Activated CD4-positive, alpha-beta T cell treated with anti-CD3 and anti-CD28 coated beads, Interleukin-2, amount 10 ng/mL, durations not matched to agents 7 days and 5 days (primary cell): ENCODE measurements around the gene XRCC1. TPM values are rescaled to one million over a fixed set of nuclear protein-coding genes. Genes with fewer than 3 reads are reported as not detected.
A peak's percentile ranks its signal among the peaks of the same experiment; 100 is the strongest.

Source experiments
- CTCF ChIA-PET: fragments of 350-600 bp; sonication (Branson Sonifier 250); formaldehyde crosslinking; loops from one replicate; lab custom pipeline; 2021; ENCODE audit warnings: antibody characterized with exemption; lab: Charles Lee
- POLR2A ChIA-PET: fragments of 350-600 bp; sonication (Branson Sonifier 250); formaldehyde crosslinking; loops from one replicate; lab custom pipeline; 2021; ENCODE audit warnings: antibody characterized with exemption; lab: Charles Lee
- DNase-seq: peaks from one replicate; pipeline ENCODE4 v3.0.0-alpha.2; 2020
- H3K27ac Mint-ChIP-seq: one replicate; pipeline ENCODE4 v1.8.0; 2021; ENCODE audit warnings: mild to moderate bottlenecking, moderate library complexity, mixed read lengths
- H3K27me3 Mint-ChIP-seq: one replicate; pipeline ENCODE4 v1.8.0; 2021; ENCODE audit warnings: mixed read lengths
- H3K36me3 Mint-ChIP-seq: one replicate; pipeline ENCODE4 v1.8.0; 2021; ENCODE audit warnings: low read depth, mixed read lengths
- H3K4me1 Mint-ChIP-seq: one replicate; pipeline ENCODE4 v1.8.0; 2021; ENCODE audit warnings: mixed read lengths
- H3K4me3 Mint-ChIP-seq: one replicate; pipeline ENCODE4 v1.8.0; 2021; ENCODE audit warnings: mild to moderate bottlenecking, moderate library complexity, mixed read lengths
- H3K9me3 Mint-ChIP-seq: one replicate; pipeline ENCODE4 v1.8.0; 2021; ENCODE audit warnings: mixed read lengths
- total RNA-seq, 2 experiments: library from RNA; stranded (reverse); gene quantifications; one replicate each; pipeline ENCODE4 v1.2.3, GENCODE V29; 2021

The XRCC1 gene
- total RNA-seq, 2 experiments from 2014 or later: 41.2 to 42.6 TPM

DNA sequence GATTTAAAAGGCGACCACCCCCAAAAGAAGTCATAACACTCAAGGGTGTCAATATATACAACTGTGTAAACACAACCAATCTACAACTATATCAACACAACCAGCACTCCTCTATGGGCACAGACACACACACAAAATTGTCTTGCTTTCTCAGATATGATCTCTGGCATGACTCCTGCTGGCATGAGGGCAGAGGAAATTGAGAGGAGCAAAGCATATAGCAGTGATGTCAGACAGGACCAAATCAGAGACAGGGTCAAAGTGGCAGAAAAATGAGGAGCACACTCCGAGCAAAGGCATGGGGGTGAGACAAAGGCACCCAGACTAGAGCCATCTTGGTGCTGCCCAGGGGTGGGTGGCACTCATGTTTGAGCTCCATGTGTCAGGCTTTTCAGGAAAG lies 11.0 kb upstream of the XRCC1 start:
- ChIA-PET POLR2A (no interaction called here), CTCF (interaction anchor here (1.2 to 1.6 kb wide), 3 partner anchors 8 to 31 kb away, joined by 4 to 6 read pairs (median 6); no protein-coding TSS in a partner anchor)
- no peak overlapping the region for H3K27ac Mint-ChIP-seq
- no peak for DNase-seq
- H3K27me3 Mint-ChIP-seq: no peaks in the 10 kb centered on the region
- no peaks in the 10 kb centered on the region for H3K9me3 Mint-ChIP-seq
- peaks cover 31% of the 10 kb centered on the region for H3K4me1 Mint-ChIP-seq
- H3K4me3 Mint-ChIP-seq: no peak overlapping the region
- peaks cover 3% of the 10 kb centered on the region for H3K36me3 Mint-ChIP-seq

DNA sequence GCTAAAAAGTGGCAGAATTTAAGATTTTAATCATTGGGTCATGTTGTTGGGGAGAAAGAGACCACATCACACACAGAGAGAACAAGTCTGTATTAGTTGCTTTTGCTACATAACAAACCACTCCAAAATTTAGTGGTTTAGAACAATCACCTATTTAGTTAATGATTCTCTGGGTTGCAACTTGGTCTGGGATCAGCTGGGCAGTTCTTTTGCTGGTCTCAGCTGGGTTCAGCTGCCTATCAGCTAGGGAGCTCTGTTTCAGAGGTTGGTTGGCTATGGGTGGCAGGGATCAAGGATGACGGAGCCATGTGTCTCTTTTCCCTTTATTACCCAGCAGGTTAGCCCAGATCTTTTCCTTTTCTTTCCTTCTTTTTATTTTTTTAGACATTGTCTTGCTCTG lies 9.2 kb upstream of the XRCC1 start:
- Mint-ChIP-seq H3K4me3 (no peak overlapping the region), H3K27me3 (no peaks in the 10 kb centered on the region), H3K27ac (peak overlapping the region; percentile 73), H3K4me1 (peaks cover 34% of the 10 kb centered on the region), H3K9me3 (no peaks in the 10 kb centered on the region), H3K36me3 (no peaks in the 10 kb centered on the region)
- CTCF ChIA-PET: interaction anchor here (0.6 to 4.7 kb wide), 5 partner anchors 10 to 65 kb away, joined by 3 to 34 read pairs (median 3); partner anchors contain the start of genes IRGQ and ZNF576
- POLR2A ChIA-PET: no interaction called here
- no peak for DNase-seq

DNA sequence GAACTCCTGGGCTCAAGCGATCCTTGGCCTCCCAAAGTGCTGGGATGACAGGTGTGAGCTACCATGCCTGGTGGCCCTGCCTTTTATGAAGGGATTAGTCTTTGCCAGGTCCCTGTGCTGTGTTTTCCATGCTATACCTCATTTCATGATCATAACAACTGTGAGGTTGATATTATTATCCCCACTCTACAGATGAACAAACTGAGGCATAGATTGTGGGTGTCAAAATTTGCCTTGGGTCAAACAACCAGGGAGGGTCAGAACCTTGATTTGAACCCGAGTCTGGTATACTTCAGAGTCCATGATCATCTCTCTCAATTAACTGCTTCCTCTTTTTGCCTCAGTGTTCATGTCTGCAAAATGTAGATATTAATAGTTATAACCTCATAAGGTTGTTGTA lies 7.2 kb upstream of the XRCC1 start:
- CTCF ChIA-PET: interaction anchor here (4.7 kb wide), 1 partner anchor 12 kb away, joined by 34 read pairs; the partner anchor contains the start of genes IRGQ and ZNF576
- Mint-ChIP-seq H3K27ac (no peak overlapping the region), H3K36me3 (no peaks in the 10 kb centered on the region), H3K9me3 (no peaks in the 10 kb centered on the region), H3K27me3 (no peaks in the 10 kb centered on the region), H3K4me3 (no peak overlapping the region), H3K4me1 (peaks cover 36% of the 10 kb centered on the region)
- DNase-seq: no peak
- POLR2A ChIA-PET: interaction anchor here (1.3 kb wide), 1 partner anchor 27 kb away, joined by 4 read pairs; no protein-coding TSS in a partner anchor

DNA sequence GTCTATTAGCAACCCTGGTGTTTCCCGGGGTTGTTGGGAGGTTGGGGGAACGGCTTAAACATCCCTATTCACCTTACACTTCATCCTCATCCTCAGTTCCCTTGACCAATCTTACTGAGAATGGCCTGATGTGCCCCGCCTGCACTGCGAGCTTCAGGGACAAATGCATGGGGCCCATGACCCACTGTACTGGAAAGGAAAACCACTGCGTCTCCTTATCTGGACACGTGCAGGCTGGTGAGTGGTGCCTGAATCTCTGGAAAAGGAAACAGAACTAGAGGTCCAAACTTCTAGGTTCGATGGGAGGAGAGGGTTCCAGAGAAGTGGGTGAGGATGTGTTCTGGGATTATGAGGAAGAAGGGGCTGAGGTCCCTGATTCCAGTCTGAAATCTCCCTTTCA lies 6.1 kb upstream of the XRCC1 start:
- Mint-ChIP-seq H3K4me1 (peaks cover 41% of the 10 kb centered on the region), H3K36me3 (no peaks in the 10 kb centered on the region), H3K27me3 (no peaks in the 10 kb centered on the region), H3K9me3 (no peaks in the 10 kb centered on the region), H3K4me3 (no peak overlapping the region), H3K27ac (peak overlapping the region; percentile 28)
- ChIA-PET POLR2A (interaction anchor here (1.3 kb wide), 1 partner anchor 26 kb away, joined by 4 read pairs; no protein-coding TSS in a partner anchor), CTCF (interaction anchor here (2.2 to 4.7 kb wide), 2 partner anchors 13 kb away, joined by 14 to 34 read pairs; partner anchors contain the start of genes IRGQ and ZNF576)
- DNase-seq: no peak

DNA sequence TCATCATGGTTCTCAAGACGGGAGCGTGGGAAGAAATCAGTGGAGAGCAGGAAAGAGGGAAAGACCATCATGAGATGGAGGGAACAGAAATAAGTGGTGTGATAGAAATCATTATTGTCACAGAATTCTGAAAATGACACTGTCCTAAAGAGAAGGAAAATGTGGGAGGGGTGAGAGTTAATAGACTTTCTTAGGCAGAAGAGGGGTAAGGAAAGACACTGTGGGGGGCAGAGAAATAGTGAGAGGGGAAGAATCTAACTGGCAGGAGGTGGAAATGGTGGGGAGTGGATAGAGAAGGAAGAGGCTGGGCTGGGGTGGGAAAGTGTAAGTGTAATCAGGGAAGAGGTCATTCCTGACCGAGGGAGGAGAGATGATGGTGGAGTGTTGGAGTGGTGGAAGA lies 3.5 kb upstream of the XRCC1 start:
- Mint-ChIP-seq H3K4me3 (peak overlapping the region; percentile 78), H3K4me1 (peaks cover 49% of the 10 kb centered on the region), H3K36me3 (peaks cover 2% of the 10 kb centered on the region), H3K27ac (peak overlapping the region; percentile 61), H3K27me3 (no peaks in the 10 kb centered on the region), H3K9me3 (no peaks in the 10 kb centered on the region)
- POLR2A ChIA-PET: no interaction called here
- DNase-seq: no peak
- CTCF ChIA-PET: interaction anchor here (0.7 to 1.7 kb wide), 2 partner anchors 8 to 38 kb away, joined by 4 to 6 read pairs; no protein-coding TSS in a partner anchor

DNA sequence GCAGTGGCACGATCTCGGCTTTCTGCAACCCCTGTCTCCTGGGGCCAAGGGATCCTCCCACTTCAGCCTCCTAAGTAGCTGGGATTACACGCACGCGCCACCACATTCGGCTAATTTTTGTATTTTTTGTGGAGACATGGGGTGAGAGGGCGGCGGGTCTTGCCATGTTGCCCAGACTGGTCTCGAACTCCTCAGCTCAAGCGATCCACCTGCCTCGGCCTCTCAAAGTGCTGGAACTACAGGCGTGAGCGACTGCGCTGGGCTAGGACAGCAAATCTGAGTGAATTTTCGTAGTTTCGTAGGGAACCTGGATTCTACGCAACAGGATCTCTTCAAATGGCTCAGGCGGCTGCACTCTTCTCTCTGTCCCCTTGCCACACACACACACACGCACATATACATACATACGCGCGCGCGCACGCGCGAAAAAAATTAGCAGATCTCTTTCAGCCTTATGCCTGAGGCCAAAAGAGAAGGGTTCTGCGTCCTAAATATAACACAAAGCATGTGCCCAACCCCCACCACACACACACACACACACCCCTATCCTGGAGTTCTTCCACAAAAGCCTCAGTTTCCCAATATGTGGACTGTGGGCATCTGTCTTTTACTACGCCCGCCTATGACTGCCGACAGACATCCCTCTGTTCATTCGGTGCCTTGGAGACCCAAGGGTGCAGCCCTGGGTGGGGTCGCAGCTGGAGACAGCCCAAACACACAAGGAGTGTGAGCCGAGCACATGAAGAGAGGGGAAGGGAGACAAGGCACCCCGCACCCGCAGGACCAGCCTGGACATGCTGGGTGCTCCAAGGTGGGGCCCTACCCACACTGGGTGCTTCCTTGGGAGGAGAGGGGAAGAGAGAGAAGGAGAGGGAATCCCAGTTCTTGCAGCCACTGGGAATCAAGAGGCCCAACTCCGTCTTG lies 890 bp upstream of the XRCC1 start:
- H3K27ac Mint-ChIP-seq: peak overlapping the region; percentile 85
- peaks cover 2% of the 10 kb centered on the region for H3K36me3 Mint-ChIP-seq
- H3K9me3 Mint-ChIP-seq: no peaks in the 10 kb centered on the region
- ChIA-PET CTCF (interaction anchor here (0.7 to 2.1 kb wide), 3 partner anchors 18 to 1820 kb away, joined by 3 to 5 read pairs (median 3); partner anchors contain the start of genes IRGQ and ZNF576), POLR2A (no interaction called here)
- peak overlapping the region; percentile 65 for H3K4me3 Mint-ChIP-seq
- H3K27me3 Mint-ChIP-seq: no peaks in the 10 kb centered on the region
- H3K4me1 Mint-ChIP-seq: peaks cover 46% of the 10 kb centered on the region
- DNase-seq: peak; percentile 22

DNA sequence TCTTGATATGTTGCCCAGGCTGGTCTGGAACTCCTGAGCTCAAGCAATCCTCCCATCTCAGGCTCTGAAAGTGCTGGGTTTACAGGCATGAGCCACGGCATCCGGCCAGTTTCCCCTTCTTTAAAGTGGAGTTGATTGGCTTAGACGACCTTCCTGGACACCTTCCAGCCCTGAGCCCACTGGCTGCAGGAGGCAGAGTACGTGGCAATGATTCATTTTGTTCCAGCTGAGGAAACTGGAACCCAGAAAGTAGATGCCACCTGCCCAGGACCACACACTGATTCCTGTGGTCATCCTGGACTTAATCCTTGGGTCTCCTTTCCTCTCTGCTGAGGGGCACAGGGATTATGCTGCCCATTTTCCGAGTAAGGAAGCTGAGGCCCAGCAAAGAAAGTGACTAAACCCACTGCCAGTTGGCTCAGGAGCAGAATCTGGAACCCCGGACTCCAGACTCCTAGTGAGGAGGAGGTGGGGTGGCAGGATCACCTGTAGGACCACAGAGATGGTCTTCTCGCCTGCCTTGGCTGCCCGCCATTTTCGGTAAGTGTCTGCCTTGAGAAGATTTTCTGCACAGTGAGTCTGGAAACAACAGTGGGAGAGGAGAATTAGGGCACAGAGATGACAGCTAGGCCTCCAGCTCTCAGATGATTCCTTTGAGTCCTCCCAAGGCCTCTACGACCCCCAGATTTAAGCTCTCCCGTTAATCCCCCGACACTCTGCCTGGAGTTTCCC lies 737 bp downstream of the XRCC1 start:
- Mint-ChIP-seq H3K36me3 (peaks cover 7% of the 10 kb centered on the region), H3K4me1 (peaks cover 44% of the 10 kb centered on the region)

DNA sequence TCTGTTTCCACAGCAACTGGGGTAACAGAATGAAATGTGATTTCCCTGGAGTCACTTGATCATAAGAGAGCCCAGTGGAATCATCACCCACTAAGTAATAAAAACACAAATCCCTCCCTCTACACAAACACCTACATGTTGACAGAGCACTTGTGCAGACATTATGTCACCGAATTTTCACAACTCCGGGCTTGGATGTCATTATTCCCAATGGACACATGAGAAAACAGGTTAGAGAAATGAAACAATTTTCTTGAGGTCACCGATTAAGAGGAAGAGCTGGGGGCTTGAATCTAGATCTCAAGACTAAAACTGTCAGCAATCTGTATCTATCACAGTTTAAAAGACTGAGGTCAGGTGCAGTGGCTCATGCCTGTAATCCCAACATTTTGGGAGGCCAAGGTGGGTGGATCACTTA lies 3.1 kb downstream of the XRCC1 start:
- H3K4me1 Mint-ChIP-seq: peaks cover 36% of the 10 kb centered on the region
- ChIA-PET POLR2A (no interaction called here), CTCF (interaction anchor here (0.9 to 2.8 kb wide), 3 partner anchors 17 to 22 kb away, joined by 5 to 12 read pairs (median 7); no protein-coding TSS in a partner anchor)
- DNase-seq: no peak
- H3K27ac Mint-ChIP-seq: no peak overlapping the region
- no peaks in the 10 kb centered on the region for H3K27me3 Mint-ChIP-seq
- no peaks in the 10 kb centered on the region for H3K9me3 Mint-ChIP-seq
- peaks cover 9% of the 10 kb centered on the region for H3K36me3 Mint-ChIP-seq
- no peak overlapping the region for H3K4me3 Mint-ChIP-seq

More for the DNA sequence above, 737 bp downstream of the XRCC1 start:
- Mint-ChIP-seq H3K27me3 (no peaks in the 10 kb centered on the region), H3K9me3 (no peaks in the 10 kb centered on the region), H3K27ac (peak overlapping the region; percentile 94), H3K4me3 (peak overlapping the region; percentile 96)
- CTCF ChIA-PET: interaction anchor here (1.0 to 2.3 kb wide), 6 partner anchors 9 to 128 kb away, joined by 3 to 7 read pairs (median 5); no protein-coding TSS in a partner anchor
- POLR2A ChIA-PET: no interaction called here
- no peak for DNase-seq

DNA sequence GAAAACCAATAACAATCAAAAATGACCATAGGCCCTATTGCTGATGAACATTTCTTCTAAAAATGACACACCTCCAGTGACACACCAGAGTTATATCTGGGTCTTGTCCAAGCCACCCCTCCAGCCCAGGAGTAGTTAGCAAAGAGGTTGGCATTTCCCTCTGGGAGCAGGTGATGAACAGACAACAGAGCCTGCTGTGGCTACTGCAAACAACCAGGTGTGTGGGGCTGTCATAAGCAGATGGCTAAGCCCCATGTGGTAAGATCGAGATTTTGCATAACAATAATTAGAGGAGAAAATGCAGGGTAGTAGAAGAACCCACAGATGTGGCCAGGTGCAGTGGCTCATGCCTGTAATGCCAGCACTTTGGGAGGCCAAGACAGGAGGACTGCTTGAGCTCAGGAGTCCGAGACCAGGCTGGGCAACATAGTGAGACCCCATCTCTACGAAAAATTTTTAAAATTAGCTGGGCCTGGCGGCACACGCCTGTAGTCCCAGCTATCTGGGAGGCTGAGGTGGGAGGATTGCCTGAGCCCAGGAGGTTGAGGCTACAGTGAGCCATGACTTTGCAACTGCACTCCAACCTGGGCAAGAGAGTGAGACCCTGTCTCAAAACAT lies 5.0 kb downstream of the XRCC1 start:
- Mint-ChIP-seq H3K27me3 (no peaks in the 10 kb centered on the region), H3K4me1 (peaks cover 26% of the 10 kb centered on the region), H3K9me3 (no peaks in the 10 kb centered on the region), H3K27ac (no peak overlapping the region), H3K36me3 (peaks cover 10% of the 10 kb centered on the region), H3K4me3 (no peak overlapping the region)
- CTCF ChIA-PET: interaction anchor here (0.7 to 2.8 kb wide), 5 partner anchors 10 to 24 kb away, joined by 3 to 12 read pairs (median 5); no protein-coding TSS in a partner anchor
- POLR2A ChIA-PET: no interaction called here
- DNase-seq: no peak

DNA sequence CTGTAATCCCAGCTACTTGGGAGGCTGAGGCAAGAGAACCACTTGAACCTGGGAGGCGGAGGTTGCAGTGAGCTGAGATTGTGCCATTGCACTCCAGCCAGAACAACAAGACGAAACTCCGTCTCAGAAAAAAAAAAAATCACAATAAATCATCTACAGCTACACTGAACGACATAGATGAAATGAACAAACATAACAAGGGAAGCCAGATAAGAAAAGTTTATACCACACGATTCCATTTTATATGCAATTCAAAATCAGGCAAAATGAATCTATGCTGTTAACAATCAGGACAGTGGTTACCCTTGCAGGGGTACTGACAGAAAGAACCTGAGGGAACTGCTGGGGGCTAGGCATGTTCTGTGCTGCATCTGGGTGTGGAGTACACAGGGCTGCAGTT lies 5.7 kb downstream of the XRCC1 start:
- ChIA-PET CTCF (interaction anchor here (0.7 to 2.8 kb wide), 5 partner anchors 9 to 25 kb away, joined by 3 to 12 read pairs (median 5); no protein-coding TSS in a partner anchor), POLR2A (interaction anchor here (0.6 kb wide), 1 partner anchor 41 kb away, joined by 3 read pairs; no protein-coding TSS in a partner anchor)
- Mint-ChIP-seq H3K4me3 (no peak overlapping the region), H3K27ac (no peak overlapping the region), H3K27me3 (no peaks in the 10 kb centered on the region), H3K36me3 (peaks cover 13% of the 10 kb centered on the region), H3K4me1 (peaks cover 27% of the 10 kb centered on the region), H3K9me3 (no peaks in the 10 kb centered on the region)
- no peak for DNase-seq

DNA sequence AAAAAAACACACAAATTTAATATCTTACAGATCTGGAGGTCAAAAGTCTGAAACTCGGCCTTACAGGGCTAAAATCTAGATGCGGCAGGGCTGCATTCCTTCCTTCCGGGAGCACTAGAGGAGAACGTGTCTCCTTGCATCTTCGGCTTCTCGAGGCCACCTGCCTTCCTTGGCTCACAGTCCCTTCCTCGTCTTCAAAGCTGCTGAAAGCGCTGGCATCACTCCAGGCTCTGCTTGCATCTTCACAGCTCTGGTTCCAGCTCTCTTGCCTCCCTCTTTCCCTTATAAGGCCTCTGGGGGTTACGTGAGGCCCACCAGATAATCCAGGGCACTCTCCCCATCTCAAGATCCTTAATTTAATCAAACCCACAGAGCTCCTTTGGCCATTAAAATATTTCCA lies 10.5 kb downstream of the XRCC1 start:
- H3K27me3 Mint-ChIP-seq: no peaks in the 10 kb centered on the region
- DNase-seq: no peak
- H3K9me3 Mint-ChIP-seq: no peaks in the 10 kb centered on the region
- no peak overlapping the region for H3K4me3 Mint-ChIP-seq
- ChIA-PET CTCF (interaction anchor here (0.5 to 1.4 kb wide), 4 partner anchors 8 to 201 kb away, joined by 4 to 10 read pairs (median 4); no protein-coding TSS in a partner anchor), POLR2A (no interaction called here)
- H3K36me3 Mint-ChIP-seq: peaks cover 28% of the 10 kb centered on the region
- H3K27ac Mint-ChIP-seq: peak overlapping the region; percentile 41
- peaks cover 49% of the 10 kb centered on the region for H3K4me1 Mint-ChIP-seq
